SU-DHL-6 (cell line): Measurements from ENCODE around the gene WWTR1.

Experiments
- CTCF ChIP-seq: fragments of 200-600 bp; sonication (generic); IDR thresholded peaks from one replicate; pipeline ENCODE4 v1.5.1; 2017; ENCODE audit warnings: antibody characterized with exemption, mild to moderate bottlenecking, low read length, moderate library complexity; ENCODE audit not compliant: insufficient read depth, poor library complexity, severe bottlenecking
- EZH2phosphoT487 ChIP-seq: fragments of 200-600 bp; sonication (generic), shearing (Covaris generic); conservative IDR thresholded peaks from 2 replicates; pipeline ENCODE4 v1.6.1; 2018; ENCODE audit warnings: mild to moderate bottlenecking, antibody characterized with exemption, low read length, moderate library complexity, mixed read lengths

GRCh38 chr3:149648525-149648924 lies 9.3 kb downstream of the WWTR1 start:
- TF ChIP-seq CTCF: no peak
- TF ChIP-seq EZH2phosphoT487: no peak
